B cell (primary cell): ENCODE results near the gene RNF213.

Source experiments
- EZH2 ChIP-seq: IDR thresholded peaks from 2 replicates; pipeline ENCODE4 v1.6.1; 2012; ENCODE audit warnings: borderline replicate concordance, low read depth, mild to moderate bottlenecking, moderate library complexity, low read length; ENCODE audit not compliant: insufficient read depth, poor library complexity, severe bottlenecking
- TF ChIP-seq, protein P1 (sequence below): fragments of 200-600 bp; IDR thresholded peaks from one replicate; pipeline ENCODE4 v1.8.0; 2022; ENCODE audit warnings: antibody characterized with exemption, mild to moderate bottlenecking

DNA sequence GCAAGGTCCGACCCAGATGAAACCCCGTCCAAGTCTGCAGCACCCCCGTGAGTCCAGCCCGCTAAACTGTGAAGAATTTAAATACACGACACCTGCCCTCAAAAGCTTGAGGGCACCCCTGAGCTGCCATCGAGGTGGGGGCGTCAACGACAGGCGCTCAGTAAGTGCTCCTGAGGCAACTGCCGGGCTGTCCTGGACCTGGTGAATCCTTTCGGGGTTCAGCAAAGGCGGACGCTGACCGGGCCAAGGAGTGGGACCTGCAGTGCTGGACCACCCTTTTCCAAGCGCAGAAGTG, 153.8 kb downstream of the RNF213 start:
- TF ChIP-seq, protein P1, sequence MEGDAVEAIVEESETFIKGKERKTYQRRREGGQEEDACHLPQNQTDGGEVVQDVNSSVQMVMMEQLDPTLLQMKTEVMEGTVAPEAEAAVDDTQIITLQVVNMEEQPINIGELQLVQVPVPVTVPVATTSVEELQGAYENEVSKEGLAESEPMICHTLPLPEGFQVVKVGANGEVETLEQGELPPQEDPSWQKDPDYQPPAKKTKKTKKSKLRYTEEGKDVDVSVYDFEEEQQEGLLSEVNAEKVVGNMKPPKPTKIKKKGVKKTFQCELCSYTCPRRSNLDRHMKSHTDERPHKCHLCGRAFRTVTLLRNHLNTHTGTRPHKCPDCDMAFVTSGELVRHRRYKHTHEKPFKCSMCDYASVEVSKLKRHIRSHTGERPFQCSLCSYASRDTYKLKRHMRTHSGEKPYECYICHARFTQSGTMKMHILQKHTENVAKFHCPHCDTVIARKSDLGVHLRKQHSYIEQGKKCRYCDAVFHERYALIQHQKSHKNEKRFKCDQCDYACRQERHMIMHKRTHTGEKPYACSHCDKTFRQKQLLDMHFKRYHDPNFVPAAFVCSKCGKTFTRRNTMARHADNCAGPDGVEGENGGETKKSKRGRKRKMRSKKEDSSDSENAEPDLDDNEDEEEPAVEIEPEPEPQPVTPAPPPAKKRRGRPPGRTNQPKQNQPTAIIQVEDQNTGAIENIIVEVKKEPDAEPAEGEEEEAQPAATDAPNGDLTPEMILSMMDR: no peak
- no peak for TF ChIP-seq EZH2
